B cell (primary cell): ENCODE results near the gene CHCHD6. TPM values are rescaled to one million over a fixed set of nuclear protein-coding genes. Genes with fewer than 3 reads are reported as not detected.

Experiments used
- ATAC-seq: fragments of 200-7000 bp; cut with Tn5 transposase; one replicate; pipeline ENCODE4 v1.10.0; 2021; ENCODE audit warnings: low read depth, mild to moderate bottlenecking, moderate number of reproducible peaks, moderate library complexity
- CTCF ChIA-PET: fragments of 350-600 bp; sonication (Branson Sonifier 250); formaldehyde crosslinking; loops from one replicate; lab custom pipeline; 2021; ENCODE audit warnings: antibody characterized with exemption, inconsistent platforms; lab: Charles Lee
- POLR2A ChIA-PET: fragments of 350-600 bp; sonication (Branson Sonifier 250); formaldehyde crosslinking; loops from one replicate; lab custom pipeline; 2021; ENCODE audit warnings: antibody characterized with exemption; lab: Charles Lee
- DNase-seq: peaks from one replicate; pipeline ENCODE4 v3.0.0; 2013
- H2AFZ ChIP-seq: 2 replicates; pipeline ENCODE4 v1.6.1; 2012; ENCODE audit warnings: mild to moderate bottlenecking, low read depth, low read length; ENCODE audit not compliant: insufficient read depth, poor library complexity, severe bottlenecking
- H3K27ac ChIP-seq, 2 donors: 1 replicate in 1 of 2; 2 replicates in 1 of 2; pipeline ENCODE4 v1.5.1; 2012 to 2013; ENCODE audit warnings: low read length in 2 of 2, mild to moderate bottlenecking in 2 of 2, moderate library complexity in 1 of 2
- H3K27me3 ChIP-seq, 4 experiments: fragments of 200-600 bp in 1 of 4; sonication (generic) in 1 of 4; replicated peaks in 1 of 4; 1 replicate in 2 of 4; 2 replicates in 2 of 4; pipeline versions ENCODE4 v1.6.1 to v1.7.0; 2013 to 2016; ENCODE audit warnings: low read length in 3 of 4, mild to moderate bottlenecking in 2 of 4, mixed read lengths in 1 of 4, moderate library complexity in 1 of 4; ENCODE audit not compliant: insufficient read depth in 4 of 4, control insufficient read depth in 3 of 4; ENCODE audit errors: control extremely low read depth in 1 of 4
- H3K36me3 ChIP-seq, 2 experiments: replicated peaks in 1 of 2; 1 replicate in 1 of 2; 2 replicates in 1 of 2; pipeline versions ENCODE4 v1.6.1 to v1.7.1; 2013; ENCODE audit warnings: low read length in 1 of 2; ENCODE audit not compliant: insufficient read depth in 2 of 2, control insufficient read depth in 1 of 2; ENCODE audit errors: control extremely low read depth in 1 of 2, extremely low read depth in 1 of 2
- H3K4me1 ChIP-seq, 2 donors: fragments of 200-600 bp in 1 of 2; sonication (generic) in 1 of 2; 1 replicate in 1 of 2; 2 replicates in 1 of 2; pipeline versions ENCODE4 v1.5.1 to v1.6.1; 2013 to 2017; ENCODE audit warnings: low read length in 2 of 2; ENCODE audit not compliant: control insufficient read depth in 2 of 2, insufficient read depth in 2 of 2
- H3K4me2 ChIP-seq: replicated peaks from 2 replicates; pipeline ENCODE3; 2012; ENCODE audit warnings: mild to moderate bottlenecking, low read depth, low read length; ENCODE audit not compliant: poor library complexity, severe bottlenecking
- H3K4me3 ChIP-seq, 5 experiments: fragments of 200-600 bp in 1 of 5; sonication (generic) in 1 of 5; 1 replicate in 3 of 5; 2 replicates in 2 of 5; pipeline versions ENCODE4 v1.5.1 to v1.7.0; 2011 to 2016; ENCODE audit warnings: low read length in 4 of 5, mild to moderate bottlenecking in 4 of 5, low read depth in 2 of 5, control low read depth in 1 of 5, moderate library complexity in 1 of 5; ENCODE audit not compliant: insufficient read depth in 1 of 5; ENCODE audit errors: control extremely low read depth in 1 of 5, extremely low read depth in 1 of 5
- H3K79me2 ChIP-seq: fragments of 200-600 bp; sonication (generic); one replicate; pipeline ENCODE4 v1.6.0; 2016; ENCODE audit warnings: low read length; ENCODE audit not compliant: control insufficient read depth, insufficient read depth
- H3K9ac ChIP-seq: fragments of 200-600 bp; sonication (generic); 2 replicates; pipeline ENCODE4 v1.6.1; 2017; ENCODE audit warnings: mild to moderate bottlenecking, low read length, moderate library complexity
- H3K9me3 ChIP-seq, 3 donors: one replicate each; pipeline versions ENCODE4 v1.6.1 to v1.7.1; 2013; ENCODE audit warnings: low read length in 2 of 3; ENCODE audit not compliant: control insufficient read depth in 2 of 3, insufficient read depth in 1 of 3; ENCODE audit errors: control extremely low read depth in 1 of 3
- H4K20me1 ChIP-seq: 2 replicates; pipeline ENCODE4 v1.6.0; 2012; ENCODE audit warnings: mild to moderate bottlenecking, low read length; ENCODE audit not compliant: insufficient read depth, control insufficient read depth, poor library complexity, severe bottlenecking
- H3K27ac Mint-ChIP-seq: one replicate; pipeline ENCODE4 v1.8.0; 2021; ENCODE audit warnings: mixed read lengths
- H3K27me3 Mint-ChIP-seq: one replicate; pipeline ENCODE4 v1.8.0; 2021; ENCODE audit warnings: mixed read lengths
- H3K4me1 Mint-ChIP-seq: one replicate; pipeline ENCODE4 v1.8.0; 2021; ENCODE audit warnings: mixed read lengths
- H3K4me3 Mint-ChIP-seq: one replicate; pipeline ENCODE4 v1.8.0; 2021; ENCODE audit warnings: mixed read lengths
- H3K9me3 Mint-ChIP-seq: one replicate; pipeline ENCODE4 v1.8.0; 2022; ENCODE audit warnings: mixed read lengths; ENCODE audit not compliant: insufficient read depth
- CTCF ChIP-seq: fragments of 200-600 bp; IDR thresholded peaks from one replicate; pipeline ENCODE4 v1.8.0; 2022; ENCODE audit warnings: antibody characterized with exemption, mild to moderate bottlenecking
- EZH2 ChIP-seq: IDR thresholded peaks from 2 replicates; pipeline ENCODE4 v1.6.1; 2012; ENCODE audit warnings: borderline replicate concordance, low read depth, mild to moderate bottlenecking, moderate library complexity, low read length; ENCODE audit not compliant: insufficient read depth, poor library complexity, severe bottlenecking
- WGBS: methylation state at CpG from one replicate; pipeline ENCODE4 v1.1.5; 2013; ENCODE audit warnings: missing lambda C conversion rate; ENCODE audit not compliant: insufficient coverage; 5-methylcytosine and 5-hydroxymethylcytosine counted together
- intact Hi-C: fragments of 100-400 bp; cut with micrococcal nuclease; formaldehyde crosslinking; loops from one replicate; pipeline ENCODE4 v1.10.0; 2022
- polyA plus RNA-seq: library from polyadenylated mRNA; depleted of rRNA; stranded (reverse); fragments of >200 nt; gene quantifications from 2 replicates; pipeline ENCODE4 v1.2.3, GENCODE V29; 2012
- total RNA-seq, 2 donors: library from RNA; stranded (reverse); fragments of 120-200 nt in 1 of 2; gene quantifications; 1 replicate in 1 of 2; 2 replicates in 1 of 2; pipeline versions ENCODE4 v1.2.3 to v1.2.4, GENCODE V29; 2013 to 2022

CHCHD6 gene
- total and polyA plus RNA-seq, 2 donors (not counting 1 experiment from before 2014, with no cell fraction given): 8.0 to 13.5 TPM

GRCh38 chr3:126760541-126760940 lies 56.5 kb downstream of the CHCHD6 start:
- ATAC-seq (no peak), DNase-seq (no peak)
- Histone ChIP-seq H3K4me1 (peaks cover 0 to 5% of the 10 kb centered on the region in 2 donors), H3K27me3 (no peaks in the 10 kb centered on the region), H4K20me1 (no peaks in the 10 kb centered on the region), H3K4me3 (no peak overlapping the region), H3K9ac (no peak overlapping the region), H3K36me3 (no peaks in the 10 kb centered on the region), H2AFZ (no peak overlapping the region), H3K9me3 (no peaks in the 10 kb centered on the region), H3K79me2 (no peaks in the 10 kb centered on the region), H3K4me2 (no peak overlapping the region), H3K27ac (no peak overlapping the region)
- TF ChIP-seq EZH2 (no peak), CTCF (no peak)
- no CpG with 5 or more reads among the region's 1 CpG for WGBS
- ChIA-PET CTCF (interaction anchor here (1.4 kb wide), 1 partner anchor 9 kb away, joined by 5 read pairs; no protein-coding TSS in a partner anchor), POLR2A (no interaction called here)
- no peak overlapping the region for H3K27ac Mint-ChIP-seq
- intact Hi-C loops: no loop called here
- H3K4me3 Mint-ChIP-seq: no peak overlapping the region
- H3K27me3 Mint-ChIP-seq: no peaks in the 10 kb centered on the region
- no peaks in the 10 kb centered on the region for H3K9me3 Mint-ChIP-seq
- peaks cover 7% of the 10 kb centered on the region for H3K4me1 Mint-ChIP-seq

DNA sequence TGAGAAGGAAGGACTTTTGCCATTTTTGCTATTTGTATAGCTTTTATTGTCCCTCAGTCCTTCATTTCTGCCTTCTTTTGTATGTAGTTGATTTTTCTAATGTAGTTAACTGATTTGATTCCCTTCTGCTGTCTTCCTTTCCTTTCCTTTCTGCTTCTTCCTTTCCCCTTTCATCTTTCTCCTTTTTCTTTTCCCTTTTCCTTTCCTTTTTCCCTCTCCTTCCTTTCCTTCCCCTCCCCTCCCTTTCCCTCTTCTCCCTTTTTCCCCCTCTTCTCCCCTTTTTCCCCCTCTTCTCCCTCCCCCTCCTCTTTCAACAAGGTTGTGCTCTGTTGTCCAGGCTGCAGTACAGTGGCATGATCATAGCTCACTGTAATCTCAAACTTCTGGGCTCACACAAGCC lies 59.0 kb downstream of the CHCHD6 start:
- CTCF ChIA-PET: interaction anchor here (1.2 kb wide), 1 partner anchor 83 kb away, joined by 4 read pairs; no protein-coding TSS in a partner anchor
- no peaks in the 10 kb centered on the region for H3K27me3 ChIP-seq
- peaks cover 4% of the 10 kb centered on the region for H3K4me1 Mint-ChIP-seq
- H3K4me1 ChIP-seq: peaks cover 0 to 1% of the 10 kb centered on the region in 2 donors
- no peak overlapping the region for H3K4me3 ChIP-seq
- intact Hi-C loops: no loop called here
- POLR2A ChIA-PET: interaction anchor here (0.6 kb wide), 1 partner anchor 139 kb away, joined by 3 read pairs; no protein-coding TSS in a partner anchor
- DNase-seq (no peak), ATAC-seq (no peak)
- H3K27ac ChIP-seq: no peak overlapping the region
- no peaks in the 10 kb centered on the region for H4K20me1 ChIP-seq
- H3K36me3 ChIP-seq: no peaks in the 10 kb centered on the region
- H2AFZ ChIP-seq: no peak overlapping the region
- no peak overlapping the region for H3K4me2 ChIP-seq
- no peak overlapping the region for H3K9ac ChIP-seq
- H3K4me3 Mint-ChIP-seq: no peak overlapping the region
- no peaks in the 10 kb centered on the region for H3K79me2 ChIP-seq
- TF ChIP-seq EZH2 (no peak), CTCF (no peak)
- no peak overlapping the region for H3K27ac Mint-ChIP-seq
- peaks cover 0 to 8% (median 0%) of the 10 kb centered on the region in 3 donors for H3K9me3 ChIP-seq
- peaks cover 2% of the 10 kb centered on the region for H3K9me3 Mint-ChIP-seq
- no peaks in the 10 kb centered on the region for H3K27me3 Mint-ChIP-seq
